ENCODE data around the gene TPT1.
"Not testable (repeated sequence)": the region's sequence is repeated elsewhere in the genome, so short reads cannot be mapped to it uniquely, and the experiment has no call there.

The TPT1 gene

GRCh38 chr13:45367358-45367757 is 26.4 kb upstream of the TPT1 start:
- peak; percentile 77 for DNase-seq (ENCODE audit: low read depth)

GRCh38 chr13:45365558-45365885 is 24.5 kb upstream of the TPT1 start:
- no peak for DNase-seq (ENCODE audit: low read depth)

- no peak for DNase-seq (ENCODE audit: low read depth)
These were observed 24.0 kb upstream of the TPT1 start for GRCh38 chr13:45364876-45365557.

- DNase-seq (ENCODE audit: low read depth) = no peak
These were observed 22.0 kb upstream of the TPT1 start for GRCh38 chr13:45362939-45363338.

- no peak for DNase-seq (ENCODE audit: low read depth)
These were observed 20.7 kb upstream of the TPT1 start for GRCh38 chr13:45361596-45362206.

- no peak for DNase-seq (ENCODE audit: low read depth)
These were observed 16.1 kb upstream of the TPT1 start for GRCh38 chr13:45356966-45357672.

GRCh38 chr13:45353895-45354294 is 12.9 kb upstream of the TPT1 start:
- DNase-seq (ENCODE audit: low read depth) = no peak

GRCh38 chr13:45352031-45352430 is 11.0 kb upstream of the TPT1 start:
- DNase-seq (ENCODE audit: low read depth) = no peak

GRCh38 chr13:45350152-45350551 is 9.2 kb upstream of the TPT1 start:
- DNase-seq (ENCODE audit: low read depth) = no peak

- DNase-seq (ENCODE audit: low read depth) = no peak
These were observed 8.5 kb upstream of the TPT1 start for GRCh38 chr13:45349438-45349837.

GRCh38 chr13:45344064-45344463 is 3.1 kb upstream of the TPT1 start:
- not testable (repeated sequence) for DNase-seq (ENCODE audit: low read depth)

- not testable (repeated sequence) for DNase-seq (ENCODE audit: low read depth)
These were observed 2.1 kb upstream of the TPT1 start for GRCh38 chr13:45343102-45343501.

GRCh38 chr13:45342668-45343067 is 1.7 kb upstream of the TPT1 start:
- not testable (repeated sequence) for DNase-seq (ENCODE audit: low read depth)

GRCh38 chr13:45341799-45342500 is 967 bp upstream of the TPT1 start:
- no peak for DNase-seq (ENCODE audit: low read depth)

GRCh38 chr13:45340422-45341033 is 455 bp downstream of the TPT1 start:
- peak; percentile 73 for DNase-seq (ENCODE audit: low read depth)

GRCh38 chr13:45339867-45340266 is 1.1 kb downstream of the TPT1 start:
- no peak for DNase-seq (ENCODE audit: low read depth)

- no peak for DNase-seq (ENCODE audit: low read depth)
These were observed 1.6 kb downstream of the TPT1 start for GRCh38 chr13:45339399-45339798.

- no peak for DNase-seq (ENCODE audit: low read depth)
These were observed 3.2 kb downstream of the TPT1 start for GRCh38 chr13:45337803-45338202.

- no peak for DNase-seq (ENCODE audit: low read depth)
These were observed 3.6 kb downstream of the TPT1 start for GRCh38 chr13:45337395-45337794.

GRCh38 chr13:45336025-45336800 is 4.8 kb downstream of the TPT1 start:
- DNase-seq (ENCODE audit: low read depth) = no peak

- no peak for DNase-seq (ENCODE audit: low read depth)
These were observed 5.5 kb downstream of the TPT1 start for GRCh38 chr13:45335397-45336024.
